ENCODE data around the gene VPS13A.

Gene VPS13A

GRCh38 chr9:77316058-77316457 lies 138.7 kb downstream of the VPS13A start:
- Histone ChIP-seq H3K79me2 (ENCODE audit: insufficient read depth, low read length) (no peaks in the 10 kb centered on the region), H3K36me3 (ENCODE audit: insufficient read depth, low read length) (peaks cover 34% of the 10 kb centered on the region), H3K4me1 (ENCODE audit: insufficient read depth, low read length, severe bottlenecking) (no peaks in the 10 kb centered on the region), H2AFZ (ENCODE audit: low read length) (no peak overlapping the region), H3K4me2 (ENCODE audit: low read length) (no peak overlapping the region), H4K20me1 (ENCODE audit: insufficient read depth, low read length) (no peaks in the 10 kb centered on the region), H3K4me3 (ENCODE audit: low read depth, low read length, poor library complexity, severe bottlenecking) (no peak overlapping the region), H3K27ac (ENCODE audit: low read depth, low read length, poor library complexity, severe bottlenecking) (no peak overlapping the region), H3K9me2 (ENCODE audit: low read depth, low read length) (no peaks in the 10 kb centered on the region), H3F3A (ENCODE audit: insufficient read depth, low read length) (no peaks in the 10 kb centered on the region; the same call in 1 of the 2 replicates), H3K9me3 (ENCODE audit: low read length) (no peaks in the 10 kb centered on the region), H3K9ac (ENCODE audit: low read length) (no peak overlapping the region), H3K27me3 (ENCODE audit: insufficient read depth, low read length) (no peaks in the 10 kb centered on the region)
- TF ChIP-seq CTCF (IDR thresholded peaks at IDR 0.05; ENCODE audit: low read length) (no peak), EZH2 (IDR thresholded peaks at IDR 0.05; ENCODE audit: borderline replicate concordance, low read length) (no peak)

GRCh38 chr9:77325058-77325457 lies 147.7 kb downstream of the VPS13A start:
- Histone ChIP-seq H3K9ac (ENCODE audit: low read length) (no peak overlapping the region), H3F3A (ENCODE audit: insufficient read depth, low read length) (no peaks in the 10 kb centered on the region)
- TF ChIP-seq CTCF (IDR thresholded peaks at IDR 0.05; ENCODE audit: low read length) (no peak), EZH2 (IDR thresholded peaks at IDR 0.05; ENCODE audit: borderline replicate concordance, low read length) (no peak)

GRCh38 chr9:77328102-77328501 lies 150.8 kb downstream of the VPS13A start:
- H3K79me2 ChIP-seq (ENCODE audit: insufficient read depth, low read length) = no peaks in the 10 kb centered on the region
- no peaks in the 10 kb centered on the region for H3K9me3 ChIP-seq (ENCODE audit: low read length)
- peaks cover 35% of the 10 kb centered on the region for H3K36me3 ChIP-seq (ENCODE audit: insufficient read depth, low read length)
- H3K9ac ChIP-seq (ENCODE audit: low read length) = no peak overlapping the region
- no peaks in the 10 kb centered on the region for H3K9me2 ChIP-seq (ENCODE audit: low read depth, low read length)
- no peak overlapping the region for H3K27ac ChIP-seq (ENCODE audit: low read depth, low read length, poor library complexity, severe bottlenecking)
- H3F3A ChIP-seq (ENCODE audit: insufficient read depth, low read length) = no peaks in the 10 kb centered on the region
- TF ChIP-seq EZH2 (IDR thresholded peaks at IDR 0.05; ENCODE audit: borderline replicate concordance, low read length) (no peak), CTCF (IDR thresholded peaks at IDR 0.05; ENCODE audit: low read length) (no peak)
- H3K4me2 ChIP-seq (ENCODE audit: low read length) = no peak overlapping the region
- H4K20me1 ChIP-seq (ENCODE audit: insufficient read depth, low read length) = no peaks in the 10 kb centered on the region
- no peaks in the 10 kb centered on the region for H3K27me3 ChIP-seq (ENCODE audit: insufficient read depth, low read length)
- no peaks in the 10 kb centered on the region for H3K4me1 ChIP-seq (ENCODE audit: insufficient read depth, low read length, severe bottlenecking)
- H2AFZ ChIP-seq (ENCODE audit: low read length) = no peak overlapping the region
- H3K4me3 ChIP-seq (ENCODE audit: low read depth, low read length, poor library complexity, severe bottlenecking) = no peak overlapping the region

More at GRCh38 chr9:77325058-77325457, 147.7 kb downstream of the VPS13A start:
- Histone ChIP-seq H2AFZ (ENCODE audit: low read length) (no peak overlapping the region), H3K4me2 (ENCODE audit: low read length) (no peak overlapping the region), H3K9me2 (ENCODE audit: low read depth, low read length) (no peaks in the 10 kb centered on the region), H3K9me3 (ENCODE audit: low read length) (no peaks in the 10 kb centered on the region), H4K20me1 (ENCODE audit: insufficient read depth, low read length) (no peaks in the 10 kb centered on the region), H3K79me2 (ENCODE audit: insufficient read depth, low read length) (no peaks in the 10 kb centered on the region), H3K4me3 (ENCODE audit: low read depth, low read length, poor library complexity, severe bottlenecking) (no peak overlapping the region), H3K27me3 (ENCODE audit: insufficient read depth, low read length) (no peaks in the 10 kb centered on the region), H3K36me3 (ENCODE audit: insufficient read depth, low read length) (peaks cover 43% of the 10 kb centered on the region), H3K27ac (ENCODE audit: low read depth, low read length, poor library complexity, severe bottlenecking) (no peak overlapping the region), H3K4me1 (ENCODE audit: insufficient read depth, low read length, severe bottlenecking) (no peaks in the 10 kb centered on the region)

All from OCI-LY1 (cell line).